ES-I3 (cell line): Measurements from ENCODE around the gene FBXO47.
"Not testable (repeated sequence)": the region's sequence is repeated elsewhere in the genome, so short reads cannot be mapped to it uniquely, and the experiment has no call there.

ENCODE experiments used
- H3K36me3 ChIP-seq: 2 replicates; pipeline ENCODE4 v1.6.1; 2013; ENCODE audit warnings: mild to moderate bottlenecking, low read length, control low read depth, moderate library complexity; ENCODE audit not compliant: insufficient read depth
- H3K4me1 ChIP-seq: 2 replicates; pipeline ENCODE4 v1.6.1; 2013; ENCODE audit warnings: mild to moderate bottlenecking, control low read depth, low read length; ENCODE audit not compliant: insufficient read depth
- H3K9ac ChIP-seq: 2 replicates; pipeline ENCODE4 v1.6.1; 2013; ENCODE audit warnings: low read depth, mild to moderate bottlenecking, low read length, moderate library complexity
- H3K9me3 ChIP-seq: 2 replicates; pipeline ENCODE4 v1.6.1; 2013; ENCODE audit warnings: mild to moderate bottlenecking, low read length, moderate library complexity; ENCODE audit not compliant: control insufficient read depth, insufficient read depth

The FBXO47 gene

DNA sequence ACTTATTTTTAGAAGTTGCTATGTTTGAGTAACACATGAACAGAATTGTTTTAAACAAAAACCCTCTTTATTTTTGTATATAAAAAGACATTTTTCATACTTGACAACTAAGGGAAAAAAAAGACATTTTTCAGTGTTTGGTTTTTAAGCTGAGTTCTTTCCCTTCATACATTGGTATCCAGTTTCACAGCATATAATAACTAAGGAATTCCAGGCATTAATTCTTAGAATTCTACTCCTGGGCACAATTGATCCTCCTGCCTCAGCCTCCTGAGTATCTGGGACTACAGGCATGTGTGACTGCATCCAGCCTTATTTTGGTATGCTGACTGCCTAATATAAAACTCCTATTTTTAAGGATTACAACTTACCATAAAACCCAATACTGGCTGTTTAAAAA, 8.4 kb downstream of the FBXO47 start:
- no peaks in the 10 kb centered on the region for H3K9me3 ChIP-seq
- H3K9ac ChIP-seq, result no peak overlapping the region
- no peaks in the 10 kb centered on the region for H3K36me3 ChIP-seq

DNA sequence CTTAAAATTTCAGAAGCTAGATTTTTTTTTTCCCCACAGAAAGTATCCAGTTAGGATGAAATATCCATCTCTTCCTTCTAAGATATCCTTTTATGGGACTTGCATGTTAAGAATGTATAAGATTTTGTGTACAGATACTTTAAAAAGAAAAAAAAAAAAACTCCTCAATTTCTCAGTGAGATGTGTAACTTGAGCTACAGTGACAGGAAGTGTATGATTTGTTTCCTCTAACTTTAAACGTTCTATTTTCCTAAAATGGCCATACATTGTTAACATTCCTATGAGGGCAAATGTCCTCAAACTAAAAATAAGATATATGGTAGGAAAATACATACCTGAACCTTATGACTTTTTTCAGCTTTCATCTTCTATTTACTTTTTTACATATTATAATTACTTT, 8.9 kb downstream of the FBXO47 start:
- Histone ChIP-seq H3K9ac (no peak overlapping the region), H3K9me3 (no peaks in the 10 kb centered on the region), H3K36me3 (no peaks in the 10 kb centered on the region), H3K4me1 (no peaks in the 10 kb centered on the region)

More for the DNA sequence above, 8.4 kb downstream of the FBXO47 start:
- no peaks in the 10 kb centered on the region for H3K4me1 ChIP-seq

DNA sequence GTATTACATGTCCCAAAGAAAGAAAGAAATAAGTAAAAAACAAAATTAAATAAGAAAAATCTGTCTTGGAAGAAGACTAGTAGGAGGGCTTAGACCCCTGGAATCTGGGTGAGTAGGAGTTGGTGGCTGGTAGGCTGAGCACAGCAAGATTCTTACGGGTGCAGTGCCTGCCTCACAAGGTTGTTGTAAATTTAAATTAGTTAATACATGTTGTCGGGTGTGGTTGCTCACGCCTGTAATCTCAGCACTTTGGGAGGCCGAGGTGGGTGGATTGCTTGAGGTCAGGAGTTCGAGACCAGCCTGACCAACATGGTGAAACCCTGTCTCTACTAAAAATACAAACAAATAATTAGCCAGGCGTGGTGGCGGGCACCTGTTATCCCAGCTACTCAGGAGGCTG, 13.4 kb downstream of the FBXO47 start:
- H3K4me1 ChIP-seq, H3K36me3 ChIP-seq, H3K9ac ChIP-seq, H3K9me3 ChIP-seq: not testable (repeated sequence)

DNA sequence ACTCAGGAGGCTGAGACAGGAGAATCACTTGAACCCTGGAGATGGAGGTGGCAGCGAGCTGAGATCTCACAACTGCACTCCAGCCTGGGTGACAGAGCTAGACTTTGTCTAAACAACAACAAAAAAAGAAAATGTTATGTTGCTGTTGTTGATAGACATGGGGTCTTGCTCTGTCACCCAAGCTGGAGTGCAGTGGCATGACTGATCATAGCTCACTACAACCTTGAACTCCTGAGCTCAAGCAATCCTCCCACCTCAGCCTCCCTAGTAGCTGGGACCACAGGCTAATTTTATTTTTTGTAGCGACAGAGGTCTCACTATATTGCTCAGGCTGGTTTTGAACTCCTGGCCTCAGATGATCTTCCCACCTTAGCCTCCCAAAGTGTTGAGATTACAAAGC, 20.0 kb downstream of the FBXO47 start:
- H3K4me1 ChIP-seq, result no peaks in the 10 kb centered on the region
- H3K9ac ChIP-seq, result no peak overlapping the region
- no peaks in the 10 kb centered on the region for H3K36me3 ChIP-seq
- no peaks in the 10 kb centered on the region for H3K9me3 ChIP-seq

DNA sequence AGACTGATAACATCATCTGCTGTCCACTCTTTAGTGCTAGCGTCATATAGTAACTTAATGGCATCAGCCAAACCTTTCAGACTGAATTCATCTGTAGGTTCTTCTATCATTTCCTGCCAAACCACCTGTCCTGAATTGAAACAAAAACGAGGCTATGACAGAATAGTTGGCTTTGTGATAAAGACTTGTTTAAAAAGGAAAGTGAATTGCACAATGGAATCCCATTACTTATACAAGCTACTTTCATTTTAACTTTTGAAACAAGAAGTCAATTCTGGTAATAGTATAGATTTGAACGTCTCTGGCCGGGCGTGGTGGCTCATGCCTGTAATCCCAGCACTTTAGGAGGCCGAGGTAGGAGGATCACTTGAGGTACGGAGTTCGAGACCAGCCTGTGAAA, 23.6 kb downstream of the FBXO47 start:
- Histone ChIP-seq H3K36me3 (no peaks in the 10 kb centered on the region), H3K4me1 (peaks cover under 1% of the 10 kb centered on the region; the same call in 1 of the 2 replicates), H3K9ac (no peak overlapping the region), H3K9me3 (no peaks in the 10 kb centered on the region)

DNA sequence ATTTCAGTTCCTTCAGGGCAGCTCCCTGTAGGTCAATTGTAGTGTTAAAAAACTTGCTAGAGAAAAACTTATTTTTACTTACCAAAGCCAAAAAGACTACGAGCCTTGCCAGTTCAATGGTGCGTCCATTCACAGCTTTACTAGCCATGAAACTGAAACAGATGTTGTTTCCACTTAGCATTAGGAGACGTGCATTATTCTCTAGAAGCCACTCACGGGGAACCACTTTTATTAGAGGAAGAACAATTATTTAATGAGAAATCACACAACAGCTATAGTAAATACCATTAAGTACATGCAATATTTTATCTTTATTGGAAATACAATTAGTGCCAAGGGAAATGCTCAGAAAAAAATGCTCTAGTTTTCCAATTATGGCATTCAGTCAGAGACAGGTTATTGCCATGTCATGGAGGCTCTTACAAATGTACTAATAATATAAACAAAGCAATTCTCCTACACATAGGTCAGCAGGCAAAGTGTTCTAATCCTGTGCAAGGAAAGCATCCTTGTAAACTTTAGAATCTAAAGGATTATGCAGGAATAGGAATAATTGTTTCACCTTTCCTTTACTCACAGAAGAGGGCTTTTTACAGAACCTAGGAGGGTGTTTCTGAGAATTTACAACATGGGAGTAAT, 24.4 kb downstream of the FBXO47 start:
- peaks cover 6% of the 10 kb centered on the region; the same call in 1 of the 2 replicates for H3K4me1 ChIP-seq
- H3K9ac ChIP-seq, result no peak overlapping the region
- H3K36me3 ChIP-seq, result no peaks in the 10 kb centered on the region
- no peaks in the 10 kb centered on the region for H3K9me3 ChIP-seq

DNA sequence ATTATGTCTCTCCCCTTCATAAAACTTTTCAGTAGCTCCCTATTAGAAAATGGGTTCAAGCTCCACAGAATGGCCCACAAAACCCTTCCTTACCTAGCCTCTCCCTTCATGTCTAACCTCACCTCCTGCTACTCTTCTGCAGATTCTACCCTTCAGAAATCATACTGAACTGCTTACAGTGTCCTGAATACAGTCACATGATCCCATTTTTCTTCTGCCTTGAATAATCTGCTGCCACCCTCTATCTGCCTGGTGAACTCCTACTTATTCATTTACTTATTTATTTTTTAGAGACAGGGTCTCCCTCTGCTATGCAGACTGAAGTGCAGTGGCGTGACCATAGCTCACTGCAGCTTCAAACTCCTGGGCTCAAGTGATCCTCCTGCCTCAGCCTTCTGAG, 26.8 kb downstream of the FBXO47 start:
- H3K9me3 ChIP-seq, result no peaks in the 10 kb centered on the region

DNA sequence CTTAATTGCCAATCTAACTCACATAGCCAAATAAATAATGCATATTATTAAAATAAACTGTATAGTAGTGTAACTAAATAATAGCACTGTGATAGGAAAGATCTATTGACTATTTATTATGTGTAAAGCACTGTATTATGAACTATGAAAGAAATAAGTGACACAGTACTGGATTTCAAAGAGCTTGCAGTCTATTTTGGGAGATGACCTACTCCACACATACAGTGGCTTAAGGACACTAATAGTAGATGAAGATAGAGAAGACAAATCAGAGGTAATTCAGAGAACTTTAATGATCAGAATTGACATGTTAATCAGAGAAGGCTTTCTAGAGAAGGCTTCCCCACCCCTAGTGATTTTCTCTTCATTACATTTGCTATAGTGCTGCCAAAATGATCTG, 27.2 kb downstream of the FBXO47 start:
- H3K4me1 ChIP-seq, result peaks cover 6% of the 10 kb centered on the region; the same call in 1 of the 2 replicates
- H3K36me3 ChIP-seq, result no peaks in the 10 kb centered on the region
- H3K9me3 ChIP-seq, result no peaks in the 10 kb centered on the region
- no peak overlapping the region for H3K9ac ChIP-seq

More for the DNA sequence above, 26.8 kb downstream of the FBXO47 start:
- Histone ChIP-seq H3K4me1 (peaks cover 6% of the 10 kb centered on the region; the same call in 1 of the 2 replicates), H3K9ac (no peak overlapping the region), H3K36me3 (no peaks in the 10 kb centered on the region)

DNA sequence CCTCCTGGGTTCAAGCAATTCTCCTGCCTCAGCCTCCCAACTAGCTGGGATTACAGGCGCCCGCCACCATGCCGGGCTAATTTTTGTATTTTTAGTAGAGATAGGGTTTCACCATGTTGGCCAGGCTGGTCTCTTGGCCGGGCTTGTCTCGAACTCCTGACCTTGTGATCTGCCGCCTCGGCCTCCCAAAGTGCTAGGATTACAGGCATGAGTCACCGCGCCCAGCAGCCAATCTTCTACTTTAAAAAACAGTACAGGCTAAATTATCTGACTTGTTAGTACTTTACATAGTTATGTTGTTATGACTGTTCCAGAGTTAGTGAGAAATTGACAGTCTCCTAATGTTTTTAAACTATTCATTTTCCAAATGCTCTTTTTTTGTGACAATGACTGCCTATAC, 33.2 kb downstream of the FBXO47 start:
- not testable (repeated sequence) for H3K36me3 ChIP-seq, H3K9me3 ChIP-seq, H3K9ac ChIP-seq
- H3K4me1 ChIP-seq, result peaks cover 10% of the 10 kb centered on the region; the same call in 1 of the 2 replicates

DNA sequence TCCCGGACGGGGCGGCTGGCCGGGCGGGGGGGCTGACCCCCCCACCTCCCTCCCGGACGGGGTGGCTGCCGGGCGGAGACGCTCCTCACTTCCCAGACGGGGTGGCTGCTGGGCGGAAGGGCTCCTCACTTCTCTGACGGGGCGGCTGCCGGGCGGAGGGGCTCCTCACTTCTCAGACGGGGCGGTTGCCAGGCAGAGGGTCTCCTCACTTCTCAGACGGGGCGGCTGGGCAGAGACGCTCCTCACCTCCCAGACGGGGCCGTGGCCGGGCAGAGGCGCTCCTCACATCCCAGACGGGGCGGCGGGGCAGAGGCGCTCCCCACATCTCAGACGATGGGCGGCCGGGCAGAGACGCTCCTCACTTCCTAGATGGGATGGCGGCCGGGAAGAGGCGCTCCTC, 36.4 kb downstream of the FBXO47 start:
- not testable (repeated sequence) for H3K4me1 ChIP-seq, H3K9ac ChIP-seq

DNA sequence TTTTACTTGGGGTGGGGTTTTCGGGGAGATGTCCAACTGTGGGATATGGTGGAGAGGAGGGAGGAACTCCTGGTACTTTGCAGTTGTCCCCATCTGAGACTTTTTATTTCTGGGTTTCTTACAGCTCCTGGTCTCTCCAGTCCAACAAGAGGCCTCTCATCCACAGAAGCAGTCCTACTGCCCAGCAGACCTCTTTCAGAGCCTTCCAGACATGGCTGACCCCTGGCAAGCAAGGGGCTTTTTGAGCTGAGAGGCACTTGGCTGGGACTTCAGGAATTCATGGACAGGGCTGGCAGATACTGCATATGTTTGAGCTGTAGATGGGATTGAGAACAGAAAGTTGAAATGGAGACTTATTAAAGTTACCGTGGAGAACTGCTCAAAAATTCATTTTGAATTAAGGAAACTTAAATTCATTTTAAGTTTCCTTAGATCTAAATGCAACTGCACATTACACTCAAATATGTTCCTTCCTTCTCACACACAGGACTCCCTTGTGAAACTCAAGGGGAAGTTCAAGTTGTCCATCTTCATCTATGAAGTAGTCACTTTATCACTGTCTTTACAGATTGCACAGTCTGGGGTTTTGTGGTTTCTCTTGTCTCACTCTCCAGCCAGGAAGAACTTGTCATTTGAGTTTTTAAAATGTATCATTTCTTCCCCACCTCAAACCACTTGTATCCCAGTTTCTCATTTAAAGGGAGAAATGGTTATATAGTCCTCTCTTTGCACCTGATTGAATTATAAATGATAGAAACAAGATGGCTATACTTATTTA, 40.7 kb downstream of the FBXO47 start:
- Histone ChIP-seq H3K9me3 (no peaks in the 10 kb centered on the region), H3K36me3 (no peaks in the 10 kb centered on the region), H3K9ac (no peak overlapping the region), H3K4me1 (peaks cover 20% of the 10 kb centered on the region)

More for the DNA sequence above, 36.4 kb downstream of the FBXO47 start:
- not testable (repeated sequence) for H3K9me3 ChIP-seq, H3K36me3 ChIP-seq

DNA sequence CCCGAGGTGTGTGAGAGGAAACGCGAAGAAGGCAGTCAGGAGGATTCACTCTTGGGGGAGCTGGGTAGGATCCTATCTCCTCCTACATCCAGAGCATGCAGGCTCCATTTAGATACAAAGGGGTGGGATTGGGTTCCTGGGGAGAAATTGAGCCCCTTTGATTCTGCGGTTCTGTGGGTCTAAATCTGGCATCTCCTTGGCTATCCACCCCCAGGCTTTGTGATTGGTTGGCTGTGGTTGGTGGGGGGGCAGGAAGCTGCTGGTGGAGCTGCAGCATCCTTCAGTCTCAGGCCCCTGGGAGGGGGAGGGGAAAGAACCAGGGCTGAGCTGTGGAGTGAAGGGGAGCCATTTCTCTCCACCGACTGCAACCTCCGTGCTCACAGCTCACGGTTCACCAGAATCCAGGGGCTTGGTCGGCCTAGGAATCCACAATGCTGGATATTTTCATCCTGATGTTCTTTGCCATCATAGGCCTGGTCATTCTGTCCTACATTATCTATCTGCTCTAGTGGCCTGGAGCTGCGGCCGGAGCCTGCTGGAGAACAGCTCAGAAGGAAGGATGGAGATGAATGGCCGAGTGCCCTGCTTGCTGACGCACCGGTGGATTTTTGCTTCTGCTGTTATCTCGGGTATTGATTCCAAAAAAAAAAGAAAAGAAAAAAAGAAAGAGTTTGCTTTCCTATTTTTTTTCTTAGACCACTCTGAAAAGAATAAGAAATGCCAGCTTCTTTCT, 41.8 kb downstream of the FBXO47 start, which contains the start of gene LASP1NB:
Gene LASP1NB (plus strand): TSS at position 352 of the 733 bp plus-strand sequence.
- Histone ChIP-seq H3K9ac (peak within 1 kb of the TSS; percentile 60; the same call in 1 of the 2 replicates), H3K36me3 (no peaks in the 10 kb centered on the region), H3K4me1 (peaks cover 20% of the 10 kb centered on the region), H3K9me3 (no peaks in the 10 kb centered on the region)

DNA sequence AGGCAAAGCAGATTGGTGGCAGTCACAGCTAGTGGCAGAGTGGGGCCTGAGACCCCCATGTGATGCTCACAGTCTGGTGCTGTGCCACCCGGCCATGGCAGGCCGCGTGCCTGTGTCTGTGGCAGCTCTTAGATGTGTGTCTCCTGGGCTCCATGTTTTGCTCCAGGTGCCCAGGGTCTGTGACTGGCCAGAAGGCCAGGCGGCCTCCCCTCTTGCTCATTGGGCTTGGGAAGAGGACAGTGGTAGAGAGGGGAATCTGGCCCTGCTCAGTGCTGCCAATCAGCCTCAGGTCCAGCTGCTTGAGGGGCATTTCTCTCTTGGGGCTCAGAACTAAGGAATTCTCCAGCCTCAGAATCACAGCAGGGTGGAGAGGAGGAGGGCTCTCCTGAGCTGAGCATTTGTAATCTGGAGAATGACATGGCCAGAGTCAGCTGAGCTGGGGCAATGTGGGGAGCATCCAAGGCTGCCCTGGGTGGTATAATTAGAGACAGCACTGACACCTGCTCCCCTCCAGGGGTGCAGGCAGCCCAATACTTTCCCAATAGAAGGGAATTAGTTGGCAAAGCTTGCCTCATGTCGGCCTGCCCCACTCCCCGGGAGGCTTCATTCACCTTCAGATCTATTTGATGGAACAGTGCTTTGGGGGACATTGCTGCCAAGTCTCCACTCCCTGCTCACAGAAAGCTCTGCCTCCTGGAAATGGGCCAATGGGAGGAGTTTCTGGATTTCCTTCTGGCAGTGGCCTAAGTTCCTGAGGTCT, 44.5 kb downstream of the FBXO47 start:
- Histone ChIP-seq H3K4me1 (peaks cover 20% of the 10 kb centered on the region), H3K36me3 (0 out of 2 replicates have a peak, but pooled peaks cover 3% of the 10 kb centered on the region), H3K9ac (no peak overlapping the region), H3K9me3 (no peaks in the 10 kb centered on the region)
